GM18502 (cell line): ENCODE results near the gene RFTN1.
A peak's percentile ranks its signal among the peaks of the same experiment; 100 is the strongest.

Experiments
- ATAC-seq: cut with Tn5 transposase; IDR thresholded peaks from one replicate; pipeline ENCODE4 v1.9.1; 2021; ENCODE audit warnings: mild to moderate bottlenecking; ENCODE audit not compliant: unreplicated experiment, poor library complexity

The RFTN1 gene

GRCh38 chr3:16513141-16514020, at the start of gene RFTN1:
TSS of gene RFTN1 (minus strand) at chr3:16513699. CDS start at chr3:16493869, 19,830 bp downstream.
- ATAC-seq, result no peak

GRCh38 chr3:16559653-16560365, 46.3 kb upstream of the RFTN1 start:
- no peak for ATAC-seq

GRCh38 chr3:16554126-16554525, 40.6 kb upstream of the RFTN1 start:
- no peak for ATAC-seq

GRCh38 chr3:16552757-16553156, 39.3 kb upstream of the RFTN1 start:
- no peak for ATAC-seq

GRCh38 chr3:16551342-16551976, 38.0 kb upstream of the RFTN1 start:
- ATAC-seq, result no peak

GRCh38 chr3:16550676-16551341, 37.3 kb upstream of the RFTN1 start:
- peak; percentile 90 for ATAC-seq

- ATAC-seq, result peak; percentile 12
Measured at GRCh38 chr3:16550305-16550675, 36.8 kb upstream of the RFTN1 start.

GRCh38 chr3:16548721-16549120, 35.2 kb upstream of the RFTN1 start:
- no peak for ATAC-seq

GRCh38 chr3:16547561-16548357, 34.3 kb upstream of the RFTN1 start:
- no peak for ATAC-seq

GRCh38 chr3:16546186-16547010, 32.9 kb upstream of the RFTN1 start:
- no peak for ATAC-seq

- ATAC-seq, result no peak
Measured at GRCh38 chr3:16545413-16546185, 32.1 kb upstream of the RFTN1 start.

GRCh38 chr3:16543242-16543864, 29.9 kb upstream of the RFTN1 start:
- no peak for ATAC-seq

- ATAC-seq, result no peak
Measured at GRCh38 chr3:16538507-16538906, 25.0 kb upstream of the RFTN1 start.

- ATAC-seq, result no peak
Measured at GRCh38 chr3:16536996-16537395, 23.5 kb upstream of the RFTN1 start.

- ATAC-seq, result no peak
Measured at GRCh38 chr3:16536344-16536663, 22.8 kb upstream of the RFTN1 start.

GRCh38 chr3:16534640-16535262, 21.3 kb upstream of the RFTN1 start:
- no peak for ATAC-seq

- no peak for ATAC-seq
Measured at GRCh38 chr3:16533928-16534574, 20.6 kb upstream of the RFTN1 start.
